Liver (tissue), 9 donors: Measurements from ENCODE around the gene MYO3B. TPM values are rescaled to one million over a fixed set of nuclear protein-coding genes. Genes with fewer than 3 reads are reported as not detected.

ENCODE experiments used
- DNase-seq: peaks from one replicate; pipeline ENCODE4 v3.0.0-alpha.2; 2017; ENCODE audit warnings: low spot score
- H3K27ac ChIP-seq, 2 donors: one replicate each; pipeline ENCODE4 v1.7.0; 2013; ENCODE audit warnings: inconsistent platforms in 2 of 2, low read length in 2 of 2, control low read depth in 1 of 2, low read depth in 1 of 2, mild to moderate bottlenecking in 1 of 2
- H3K27me3 ChIP-seq, 4 donors: one replicate each; pipeline versions ENCODE4 v1.6.1 to v1.7.0; 2013; ENCODE audit warnings: low read length in 3 of 4, inconsistent platforms in 1 of 4, mild to moderate bottlenecking in 1 of 4, moderate library complexity in 1 of 4; ENCODE audit not compliant: control insufficient read depth in 4 of 4, insufficient read depth in 4 of 4
- H3K36me3 ChIP-seq, 4 donors: one replicate each; pipeline versions ENCODE4 v1.6.1 to v1.7.0; 2013; ENCODE audit warnings: low read length in 3 of 4, mild to moderate bottlenecking in 3 of 4, low read depth in 1 of 4, moderate library complexity in 1 of 4; ENCODE audit not compliant: control insufficient read depth in 4 of 4, insufficient read depth in 3 of 4
- H3K4me1 ChIP-seq, 4 donors: one replicate each; pipeline versions ENCODE4 v1.6.1 to v1.7.0; 2013; ENCODE audit warnings: low read length in 3 of 4, mild to moderate bottlenecking in 3 of 4, moderate library complexity in 1 of 4; ENCODE audit not compliant: control insufficient read depth in 4 of 4, insufficient read depth in 4 of 4
- H3K4me3 ChIP-seq, 3 donors: one replicate each; pipeline versions ENCODE4 v1.6.1 to v1.7.0; 2013; ENCODE audit warnings: low read length in 3 of 3, control low read depth in 1 of 3, low read depth in 1 of 3, mild to moderate bottlenecking in 1 of 3
- H3K9ac ChIP-seq, 2 donors: one replicate each; pipeline ENCODE4 v1.7.0; 2013; ENCODE audit warnings: low read length in 2 of 2, mild to moderate bottlenecking in 2 of 2, moderate library complexity in 2 of 2, control low read depth in 1 of 2, low read depth in 1 of 2
- H3K9me3 ChIP-seq, 4 donors: one replicate each; pipeline versions ENCODE4 v1.6.1 to v1.7.0; 2013; ENCODE audit warnings: low read length in 3 of 4; ENCODE audit not compliant: control insufficient read depth in 4 of 4
- EGR1 ChIP-seq, 2 donors: IDR thresholded peaks; 2 replicates each; pipeline ENCODE4 v1.6.1; 2016 to 2018; ENCODE audit warnings: antibody characterized with exemption in 2 of 2, low read depth in 2 of 2
- FOXA1 ChIP-seq: IDR thresholded peaks from 2 replicates; pipeline ENCODE4 v1.6.1; 2016; ENCODE audit warnings: antibody characterized with exemption
- FOXA2 ChIP-seq: IDR thresholded peaks from 2 replicates; pipeline ENCODE4 v1.6.1; 2016; ENCODE audit warnings: antibody characterized with exemption
- GABPA ChIP-seq, 2 donors: IDR thresholded peaks in 1 of 2; conservative IDR thresholded peaks in 1 of 2; 2 replicates each; pipeline ENCODE4 v1.6.1; 2016; ENCODE audit warnings: antibody characterized with exemption in 2 of 2, mild to moderate bottlenecking in 1 of 2, moderate library complexity in 1 of 2
- HNF4G ChIP-seq: IDR thresholded peaks from 2 replicates; pipeline ENCODE4 v1.6.1; 2016; ENCODE audit warnings: antibody characterized with exemption
- RAD21 ChIP-seq, 2 donors: IDR thresholded peaks; 2 replicates each; pipeline ENCODE4 v1.6.1; 2016; ENCODE audit warnings: antibody characterized with exemption in 2 of 2, mild to moderate bottlenecking in 2 of 2
- RXRA ChIP-seq, 2 donors: IDR thresholded peaks; 2 replicates each; pipeline ENCODE4 v1.6.1; 2017 to 2018; ENCODE audit warnings: antibody characterized with exemption in 2 of 2, mild to moderate bottlenecking in 1 of 2
- SP1 ChIP-seq: IDR thresholded peaks from 2 replicates; pipeline ENCODE4 v1.6.1; 2018; ENCODE audit warnings: antibody characterized with exemption, mild to moderate bottlenecking
- YY1 ChIP-seq: IDR thresholded peaks from 2 replicates; pipeline ENCODE4 v1.6.1; 2016; ENCODE audit warnings: antibody characterized with exemption, mild to moderate bottlenecking
- WGBS: extraction: QIAGEN DNeasy Blood & Tissue Kit; methylation state at CpG from one replicate; pipeline ENCODE4 v1.1.7; 2013; 5-methylcytosine and 5-hydroxymethylcytosine counted together
- polyA plus RNA-seq, 2 donors: library from polyadenylated mRNA; stranded (reverse) in 1 of 2; unstranded in 1 of 2; fragments of 200-250 nt in 1 of 2; fragments of >200 nt in 1 of 2; fragmentation: Nextera tagmentation in 1 of 2; extraction: Ambion mirVana in 1 of 2; gene quantifications; one replicate each; pipeline versions ENCODE4 v1.2.1 to v1.2.3, GENCODE V29; 2013 to 2015
- total RNA-seq, 2 donors: library from RNA; depleted of rRNA; stranded (reverse); fragments of >200 nt; gene quantifications; one replicate each; pipeline ENCODE4 v1.2.3, GENCODE V29; 2014
- TF ChIP-seq, protein P1 (sequence below): IDR thresholded peaks from 2 replicates; pipeline ENCODE4 v1.6.1; 2016; ENCODE audit warnings: antibody characterized with exemption, mild to moderate bottlenecking
- TF ChIP-seq, protein P2 (sequence below): IDR thresholded peaks from 2 replicates; pipeline ENCODE4 v1.6.1; 2016; ENCODE audit warnings: antibody characterized with exemption
- TF ChIP-seq, protein P3 (sequence below): fragments of 150-350 bp; IDR thresholded peaks from 2 replicates; pipeline ENCODE4 v1.5.1; 2017; ENCODE audit warnings: improper control_type of control experiment, low read depth, low read length; ENCODE audit not compliant: missing input control
- donor health status: healthy.
- donor health status: healthy.
- donor health status: healthy.
- donor health status: healthy.
- donor health status: healthy.

The MYO3B gene
- total and polyA plus RNA-seq, 4 donors: under 0.01 to 0.05 TPM; not detected in 2

DNA sequence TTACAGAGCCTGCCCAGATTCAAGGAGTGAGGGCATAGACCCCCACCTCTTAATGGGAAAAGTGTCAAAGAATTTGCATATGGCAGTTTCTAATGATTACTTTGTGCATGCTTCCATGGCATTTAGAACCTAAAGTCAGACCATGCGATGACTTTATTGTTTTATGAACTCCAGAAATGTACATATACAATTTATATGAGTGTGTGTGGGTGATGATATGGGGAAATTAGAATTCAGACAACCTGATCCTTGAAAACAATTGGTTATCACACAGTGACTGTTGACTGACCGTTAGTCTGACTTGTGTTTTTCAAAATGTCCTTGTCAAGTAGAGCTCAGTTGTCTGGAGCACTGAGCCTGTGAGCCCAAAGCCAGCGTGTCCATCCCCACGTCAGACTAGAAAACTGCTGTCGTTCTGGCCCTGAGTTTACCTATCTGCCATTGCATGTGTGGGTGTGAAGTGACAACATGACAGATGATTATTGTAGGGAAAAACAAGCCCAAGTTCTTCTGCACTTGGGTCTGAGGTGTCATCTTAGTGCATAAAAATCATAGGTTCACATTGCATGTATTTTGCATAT is 128.4 kb downstream of the MYO3B start:
- no peaks in the 10 kb centered on the region for H3K4me1 ChIP-seq
- DNase-seq: no peak
- no peaks in the 10 kb centered on the region for H3K36me3 ChIP-seq
- 78% methylated on average over 5 of the region's 5 CpGs for WGBS
- TF ChIP-seq YY1 (no peak), RAD21 (IDR thresholded peaks at IDR 0.05) (no peak), GABPA (IDR thresholded peaks at IDR 0.05 in 1 of 2, conservative IDR thresholded peaks at IDR 0.05 in 1 of 2) (no peak), SP1 (no peak), FOXA1 (no peak), FOXA2 (no peak), RXRA (IDR thresholded peaks at IDR 0.05) (no peak), HNF4G (no peak), EGR1 (IDR thresholded peaks at IDR 0.05; ENCODE audit: low read depth in 2 of 2) (no peak)
- TF ChIP-seq, protein P1, sequence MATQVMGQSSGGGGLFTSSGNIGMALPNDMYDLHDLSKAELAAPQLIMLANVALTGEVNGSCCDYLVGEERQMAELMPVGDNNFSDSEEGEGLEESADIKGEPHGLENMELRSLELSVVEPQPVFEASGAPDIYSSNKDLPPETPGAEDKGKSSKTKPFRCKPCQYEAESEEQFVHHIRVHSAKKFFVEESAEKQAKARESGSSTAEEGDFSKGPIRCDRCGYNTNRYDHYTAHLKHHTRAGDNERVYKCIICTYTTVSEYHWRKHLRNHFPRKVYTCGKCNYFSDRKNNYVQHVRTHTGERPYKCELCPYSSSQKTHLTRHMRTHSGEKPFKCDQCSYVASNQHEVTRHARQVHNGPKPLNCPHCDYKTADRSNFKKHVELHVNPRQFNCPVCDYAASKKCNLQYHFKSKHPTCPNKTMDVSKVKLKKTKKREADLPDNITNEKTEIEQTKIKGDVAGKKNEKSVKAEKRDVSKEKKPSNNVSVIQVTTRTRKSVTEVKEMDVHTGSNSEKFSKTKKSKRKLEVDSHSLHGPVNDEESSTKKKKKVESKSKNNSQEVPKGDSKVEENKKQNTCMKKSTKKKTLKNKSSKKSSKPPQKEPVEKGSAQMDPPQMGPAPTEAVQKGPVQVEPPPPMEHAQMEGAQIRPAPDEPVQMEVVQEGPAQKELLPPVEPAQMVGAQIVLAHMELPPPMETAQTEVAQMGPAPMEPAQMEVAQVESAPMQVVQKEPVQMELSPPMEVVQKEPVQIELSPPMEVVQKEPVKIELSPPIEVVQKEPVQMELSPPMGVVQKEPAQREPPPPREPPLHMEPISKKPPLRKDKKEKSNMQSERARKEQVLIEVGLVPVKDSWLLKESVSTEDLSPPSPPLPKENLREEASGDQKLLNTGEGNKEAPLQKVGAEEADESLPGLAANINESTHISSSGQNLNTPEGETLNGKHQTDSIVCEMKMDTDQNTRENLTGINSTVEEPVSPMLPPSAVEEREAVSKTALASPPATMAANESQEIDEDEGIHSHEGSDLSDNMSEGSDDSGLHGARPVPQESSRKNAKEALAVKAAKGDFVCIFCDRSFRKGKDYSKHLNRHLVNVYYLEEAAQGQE: no peak
- TF ChIP-seq, protein P2, sequence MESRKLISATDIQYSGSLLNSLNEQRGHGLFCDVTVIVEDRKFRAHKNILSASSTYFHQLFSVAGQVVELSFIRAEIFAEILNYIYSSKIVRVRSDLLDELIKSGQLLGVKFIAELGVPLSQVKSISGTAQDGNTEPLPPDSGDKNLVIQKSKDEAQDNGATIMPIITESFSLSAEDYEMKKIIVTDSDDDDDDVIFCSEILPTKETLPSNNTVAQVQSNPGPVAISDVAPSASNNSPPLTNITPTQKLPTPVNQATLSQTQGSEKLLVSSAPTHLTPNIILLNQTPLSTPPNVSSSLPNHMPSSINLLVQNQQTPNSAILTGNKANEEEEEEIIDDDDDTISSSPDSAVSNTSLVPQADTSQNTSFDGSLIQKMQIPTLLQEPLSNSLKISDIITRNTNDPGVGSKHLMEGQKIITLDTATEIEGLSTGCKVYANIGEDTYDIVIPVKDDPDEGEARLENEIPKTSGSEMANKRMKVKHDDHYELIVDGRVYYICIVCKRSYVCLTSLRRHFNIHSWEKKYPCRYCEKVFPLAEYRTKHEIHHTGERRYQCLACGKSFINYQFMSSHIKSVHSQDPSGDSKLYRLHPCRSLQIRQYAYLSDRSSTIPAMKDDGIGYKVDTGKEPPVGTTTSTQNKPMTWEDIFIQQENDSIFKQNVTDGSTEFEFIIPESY: no peak
- no peak overlapping the region for H3K4me3 ChIP-seq
- no peaks in the 10 kb centered on the region for H3K9me3 ChIP-seq
- H3K9ac ChIP-seq: no peak overlapping the region
- H3K27ac ChIP-seq: no peak overlapping the region
- peaks cover 0 to 3% (median 0%) of the 10 kb centered on the region in 4 donors for H3K27me3 ChIP-seq

DNA sequence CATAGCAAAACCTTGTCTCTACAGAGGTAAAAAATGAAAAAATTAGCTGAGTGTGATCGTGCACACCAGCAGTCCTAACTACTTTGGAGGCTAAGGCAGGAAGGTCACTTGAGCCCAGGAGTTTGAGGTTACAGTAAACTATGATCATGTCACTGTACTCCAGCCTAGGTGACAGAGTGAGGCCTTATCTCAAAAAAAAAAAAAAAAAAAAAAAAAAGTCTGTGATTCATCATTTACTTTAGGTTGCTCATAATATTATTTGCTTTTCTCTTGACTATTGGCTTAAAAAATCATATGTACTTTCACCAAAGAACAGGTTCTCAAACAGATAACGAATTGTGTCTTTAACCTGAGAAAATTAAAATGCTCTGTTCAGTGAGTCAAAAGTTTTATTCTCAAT is 129.1 kb downstream of the MYO3B start:
- H3K9me3 ChIP-seq: no peaks in the 10 kb centered on the region
- no peak overlapping the region for H3K9ac ChIP-seq
- TF ChIP-seq, protein P3, sequence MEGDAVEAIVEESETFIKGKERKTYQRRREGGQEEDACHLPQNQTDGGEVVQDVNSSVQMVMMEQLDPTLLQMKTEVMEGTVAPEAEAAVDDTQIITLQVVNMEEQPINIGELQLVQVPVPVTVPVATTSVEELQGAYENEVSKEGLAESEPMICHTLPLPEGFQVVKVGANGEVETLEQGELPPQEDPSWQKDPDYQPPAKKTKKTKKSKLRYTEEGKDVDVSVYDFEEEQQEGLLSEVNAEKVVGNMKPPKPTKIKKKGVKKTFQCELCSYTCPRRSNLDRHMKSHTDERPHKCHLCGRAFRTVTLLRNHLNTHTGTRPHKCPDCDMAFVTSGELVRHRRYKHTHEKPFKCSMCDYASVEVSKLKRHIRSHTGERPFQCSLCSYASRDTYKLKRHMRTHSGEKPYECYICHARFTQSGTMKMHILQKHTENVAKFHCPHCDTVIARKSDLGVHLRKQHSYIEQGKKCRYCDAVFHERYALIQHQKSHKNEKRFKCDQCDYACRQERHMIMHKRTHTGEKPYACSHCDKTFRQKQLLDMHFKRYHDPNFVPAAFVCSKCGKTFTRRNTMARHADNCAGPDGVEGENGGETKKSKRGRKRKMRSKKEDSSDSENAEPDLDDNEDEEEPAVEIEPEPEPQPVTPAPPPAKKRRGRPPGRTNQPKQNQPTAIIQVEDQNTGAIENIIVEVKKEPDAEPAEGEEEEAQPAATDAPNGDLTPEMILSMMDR: no peak
- no peak overlapping the region for H3K27ac ChIP-seq
- no peaks in the 10 kb centered on the region for H3K36me3 ChIP-seq
- no peak overlapping the region for H3K4me3 ChIP-seq
- peaks cover 0 to 3% (median 0%) of the 10 kb centered on the region in 4 donors for H3K27me3 ChIP-seq
- no peak for DNase-seq
- WGBS: 84% methylated on average over 2 of the region's 2 CpGs
- H3K4me1 ChIP-seq: no peaks in the 10 kb centered on the region
